HepG2 (cell line): ENCODE results near the gene PDCD2.

Experiments used
- FOXO4 ChIP-seq: sonication (generic); formaldehyde crosslinking; conservative IDR thresholded peaks from 2 replicates; pipeline ENCODE4 v1.8.1; 2023; ENCODE audit warnings: missing genetic modification reagents
- HBP1 ChIP-seq: IDR thresholded peaks from 2 replicates; pipeline ENCODE4 v1.6.1; 2016; ENCODE audit warnings: low read depth, control low read depth
- KAT7 ChIP-seq: IDR thresholded peaks from 2 replicates; pipeline ENCODE4 v1.6.1; 2018; ENCODE audit warnings: borderline replicate concordance, missing compliant biosample characterization
- PCBP2 ChIP-seq: fragments of 200-400 bp; formaldehyde crosslinking; optimal IDR thresholded peaks from 2 replicates; pipeline ENCODE3; 2018; ENCODE audit warnings: low read length, low read depth; ENCODE audit not compliant: poor library complexity, severe bottlenecking
- POLR2A ChIP-seq, 2 experiments: IDR thresholded peaks; 2 replicates each; pipeline ENCODE4 v1.6.1; 2011; ENCODE audit warnings: low read depth in 2 of 2, low read length in 2 of 2, mild to moderate bottlenecking in 1 of 2, moderate library complexity in 1 of 2; ENCODE audit not compliant: insufficient read depth in 1 of 2
- PRPF4 ChIP-seq: fragments of 200-400 bp; formaldehyde crosslinking; IDR thresholded peaks from 2 replicates; pipeline ENCODE4 v1.6.1; 2016; ENCODE audit warnings: low read length, low read depth; ENCODE audit not compliant: poor library complexity, severe bottlenecking
- RNF219 ChIP-seq: sonication (generic); formaldehyde crosslinking; IDR thresholded peaks from 2 replicates; pipeline ENCODE4 v1.5.0; 2020; ENCODE audit warnings: mild to moderate bottlenecking, missing genetic modification reagents
- TRIM24 ChIP-seq: sonication (generic); formaldehyde crosslinking; IDR thresholded peaks from 2 replicates; pipeline ENCODE4 v1.8.0; 2022; ENCODE audit warnings: mild to moderate bottlenecking, missing genetic modification reagents
- ZBTB33 ChIP-seq: sonication (generic); formaldehyde crosslinking; IDR thresholded peaks from 2 replicates; pipeline ENCODE4 v1.4.0; 2020; ENCODE audit warnings: missing genetic modification reagents

GRCh38 chr6:170535004-170535403 is 49.4 kb downstream of the PDCD2 start:
- TF ChIP-seq POLR2A (IDR thresholded peaks at IDR 0.05; ENCODE audit: insufficient read depth in 1 of 2, low read depth in 2 of 2, low read length in 2 of 2) (no peak), TRIM24 (no peak), PCBP2 (no peak), PRPF4 (no peak), KAT7 (no peak), ZBTB33 (CRISPR knock-in tag) (no peak), FOXO4 (CRISPR knock-in tag) (no peak), RNF219 (CRISPR knock-in tag) (no peak), HBP1 (CRISPR knock-in tag) (no peak)
